ENCODE results near the gene PPP2R3B.

DNA sequence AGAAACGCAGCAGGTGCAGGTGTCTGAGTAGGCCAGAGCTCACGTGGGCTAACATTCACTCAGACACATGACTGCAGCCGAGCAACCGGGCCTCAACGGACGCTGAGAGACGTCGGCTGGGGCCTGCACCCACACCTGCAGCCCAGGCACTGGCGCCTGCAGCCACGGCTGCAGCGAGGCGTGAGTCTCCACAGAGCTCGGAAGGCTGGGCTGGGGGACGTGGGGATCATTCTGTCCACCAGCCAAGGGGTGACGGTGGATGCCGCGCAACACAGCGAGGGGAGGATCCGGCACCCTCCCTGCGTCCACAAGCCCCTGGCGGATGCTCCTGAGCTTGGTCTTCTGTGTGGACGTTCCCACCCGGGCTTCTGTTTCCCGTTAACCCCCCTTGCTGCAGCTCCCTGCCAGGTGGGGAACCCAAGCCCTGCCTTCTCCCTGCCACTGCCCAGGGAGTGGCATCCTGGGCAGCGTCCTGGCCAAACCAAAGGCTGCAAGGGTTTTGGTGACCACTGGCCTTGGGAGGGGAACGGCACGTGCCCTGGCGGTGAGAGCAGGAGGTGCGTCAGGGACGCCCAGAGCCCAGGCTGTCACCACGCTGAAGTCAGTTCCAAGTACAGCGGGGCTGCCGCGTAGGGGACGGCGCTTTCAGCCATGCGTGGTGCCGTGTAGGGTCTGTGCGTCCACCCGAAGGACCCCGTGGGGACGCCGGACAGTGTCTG is 16.3 kb downstream of the PPP2R3B start:
- TF ChIP-seq, protein P1, sequence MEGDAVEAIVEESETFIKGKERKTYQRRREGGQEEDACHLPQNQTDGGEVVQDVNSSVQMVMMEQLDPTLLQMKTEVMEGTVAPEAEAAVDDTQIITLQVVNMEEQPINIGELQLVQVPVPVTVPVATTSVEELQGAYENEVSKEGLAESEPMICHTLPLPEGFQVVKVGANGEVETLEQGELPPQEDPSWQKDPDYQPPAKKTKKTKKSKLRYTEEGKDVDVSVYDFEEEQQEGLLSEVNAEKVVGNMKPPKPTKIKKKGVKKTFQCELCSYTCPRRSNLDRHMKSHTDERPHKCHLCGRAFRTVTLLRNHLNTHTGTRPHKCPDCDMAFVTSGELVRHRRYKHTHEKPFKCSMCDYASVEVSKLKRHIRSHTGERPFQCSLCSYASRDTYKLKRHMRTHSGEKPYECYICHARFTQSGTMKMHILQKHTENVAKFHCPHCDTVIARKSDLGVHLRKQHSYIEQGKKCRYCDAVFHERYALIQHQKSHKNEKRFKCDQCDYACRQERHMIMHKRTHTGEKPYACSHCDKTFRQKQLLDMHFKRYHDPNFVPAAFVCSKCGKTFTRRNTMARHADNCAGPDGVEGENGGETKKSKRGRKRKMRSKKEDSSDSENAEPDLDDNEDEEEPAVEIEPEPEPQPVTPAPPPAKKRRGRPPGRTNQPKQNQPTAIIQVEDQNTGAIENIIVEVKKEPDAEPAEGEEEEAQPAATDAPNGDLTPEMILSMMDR (IDR thresholded peaks at IDR 0.05) = no peak
- no peak for TF ChIP-seq POLR2A (IDR thresholded peaks at IDR 0.05)

All from Peyer's patch (tissue), 4 donors.